Measurements from ENCODE around the gene MYBPC1. TPM values are rescaled to one million over a fixed set of nuclear protein-coding genes. Genes with fewer than 3 reads are reported as not detected.

Gene MYBPC1
- total RNA-seq, 1 donor: not detected

- H3K79me2 ChIP-seq (ENCODE audit: insufficient read depth, low read length): no peaks in the 10 kb centered on the region
- no peaks in the 10 kb centered on the region for H3K36me3 ChIP-seq (ENCODE audit: insufficient read depth, low read length)
- H3K9me3 ChIP-seq (ENCODE audit: low read depth, low read length): no peaks in the 10 kb centered on the region
- TF ChIP-seq CTCF (IDR thresholded peaks at IDR 0.05; ENCODE audit: extremely low read depth, low read depth, low read length): no peak
- no peak overlapping the region for H3K4me2 ChIP-seq (ENCODE audit: insufficient read depth, low read length)
- H3K4me3 ChIP-seq (ENCODE audit: insufficient read depth, low read length): no peak overlapping the region
- H4K20me1 ChIP-seq (ENCODE audit: insufficient read depth, low read length): no peaks in the 10 kb centered on the region
- H3K27ac ChIP-seq (ENCODE audit: low read depth, low read length): no peak overlapping the region
- no peaks in the 10 kb centered on the region for H3K27me3 ChIP-seq (ENCODE audit: insufficient read depth, low read length)
- DNase-seq (ENCODE audit: insufficient read length, low spot score, missing footprints): no peak
- H2AFZ ChIP-seq (ENCODE audit: low read length): no peak overlapping the region
- no peaks in the 10 kb centered on the region for H3K4me1 ChIP-seq (ENCODE audit: insufficient read depth, low read length)
Observed at GRCh38 chr12:101650346-101651117, 55.8 kb downstream of the MYBPC1 start.

GRCh38 chr12:101653030-101653429 lies 58.3 kb downstream of the MYBPC1 start:
- H3K9me3 ChIP-seq (ENCODE audit: low read depth, low read length): no peaks in the 10 kb centered on the region
- no peak for DNase-seq (ENCODE audit: insufficient read length, low spot score, missing footprints)
- H2AFZ ChIP-seq (ENCODE audit: low read length): no peak overlapping the region
- H3K4me3 ChIP-seq (ENCODE audit: insufficient read depth, low read length): no peak overlapping the region
- H3K36me3 ChIP-seq (ENCODE audit: insufficient read depth, low read length): no peaks in the 10 kb centered on the region
- no peak for TF ChIP-seq CTCF (IDR thresholded peaks at IDR 0.05; ENCODE audit: extremely low read depth, low read depth, low read length)
- no peaks in the 10 kb centered on the region for H3K4me1 ChIP-seq (ENCODE audit: insufficient read depth, low read length)
- H3K27ac ChIP-seq (ENCODE audit: low read depth, low read length): no peak overlapping the region
- no peaks in the 10 kb centered on the region for H3K79me2 ChIP-seq (ENCODE audit: insufficient read depth, low read length)
- H3K27me3 ChIP-seq (ENCODE audit: insufficient read depth, low read length): no peaks in the 10 kb centered on the region
- H3K4me2 ChIP-seq (ENCODE audit: insufficient read depth, low read length): no peak overlapping the region
- H4K20me1 ChIP-seq (ENCODE audit: insufficient read depth, low read length): no peaks in the 10 kb centered on the region

- no peak overlapping the region for H3K27ac ChIP-seq (ENCODE audit: low read depth, low read length)
- no peaks in the 10 kb centered on the region for H3K79me2 ChIP-seq (ENCODE audit: insufficient read depth, low read length)
- no peak overlapping the region for H3K4me3 ChIP-seq (ENCODE audit: insufficient read depth, low read length)
- no peaks in the 10 kb centered on the region for H4K20me1 ChIP-seq (ENCODE audit: insufficient read depth, low read length)
- no peaks in the 10 kb centered on the region for H3K27me3 ChIP-seq (ENCODE audit: insufficient read depth, low read length)
- TF ChIP-seq CTCF (IDR thresholded peaks at IDR 0.05; ENCODE audit: extremely low read depth, low read depth, low read length): no peak
- no peaks in the 10 kb centered on the region for H3K36me3 ChIP-seq (ENCODE audit: insufficient read depth, low read length)
- H3K9me3 ChIP-seq (ENCODE audit: low read depth, low read length): no peaks in the 10 kb centered on the region
- no peak for DNase-seq (ENCODE audit: insufficient read length, low spot score, missing footprints)
- no peak overlapping the region for H2AFZ ChIP-seq (ENCODE audit: low read length)
- no peak overlapping the region for H3K4me2 ChIP-seq (ENCODE audit: insufficient read depth, low read length)
- no peaks in the 10 kb centered on the region for H3K4me1 ChIP-seq (ENCODE audit: insufficient read depth, low read length)
Observed at GRCh38 chr12:101653503-101653902, 58.7 kb downstream of the MYBPC1 start.

- no peaks in the 10 kb centered on the region for H3K79me2 ChIP-seq (ENCODE audit: insufficient read depth, low read length)
- no peaks in the 10 kb centered on the region for H4K20me1 ChIP-seq (ENCODE audit: insufficient read depth, low read length)
- no peak for TF ChIP-seq CTCF (IDR thresholded peaks at IDR 0.05; ENCODE audit: extremely low read depth, low read depth, low read length)
- no peak overlapping the region for H3K27ac ChIP-seq (ENCODE audit: low read depth, low read length)
- no peaks in the 10 kb centered on the region for H3K9me3 ChIP-seq (ENCODE audit: low read depth, low read length)
- H3K4me2 ChIP-seq (ENCODE audit: insufficient read depth, low read length): no peak overlapping the region
- H3K4me1 ChIP-seq (ENCODE audit: insufficient read depth, low read length): no peaks in the 10 kb centered on the region
- H3K27me3 ChIP-seq (ENCODE audit: insufficient read depth, low read length): no peaks in the 10 kb centered on the region
- H3K4me3 ChIP-seq (ENCODE audit: insufficient read depth, low read length): no peak overlapping the region
- no peaks in the 10 kb centered on the region for H3K36me3 ChIP-seq (ENCODE audit: insufficient read depth, low read length)
- no peak for DNase-seq (ENCODE audit: insufficient read length, low spot score, missing footprints)
- no peak overlapping the region for H2AFZ ChIP-seq (ENCODE audit: low read length)
Observed at GRCh38 chr12:101654442-101654841, 59.7 kb downstream of the MYBPC1 start.
